Measurements from ENCODE around the gene CRHR2. TPM values are rescaled to one million over a fixed set of nuclear protein-coding genes. Genes with fewer than 3 reads are reported as not detected.

The CRHR2 gene
- total RNA-seq, result not detected in 2 replicates

GRCh38 chr7:30682212-30683083 lies at the start of gene CRHR2:
CRHR2 (minus strand) TSS chr7:30682456; CDS start chr7:30682280, 176 bp downstream.

Other genes starting within 250 kb of the CRHR2 start
- 21.9 and 24.7 TPM in 2 replicates for gene NOD1, start 203.7 kb downstream of the CRHR2 start, total RNA-seq
- 41.5 and 42.1 TPM in 2 replicates for gene GGCT, start 177.6 kb downstream of the CRHR2 start, total RNA-seq
- gene GARS1, start 87.6 kb downstream of the CRHR2 start, total RNA-seq, result 226 and 302 TPM in 2 replicates
- gene INMT, start 69.7 kb upstream of the CRHR2 start, total RNA-seq, result 0.27 and 0.64 TPM in 2 replicates
- gene MINDY4, start 89.0 kb upstream of the CRHR2 start, total RNA-seq, result 3.9 and 5.6 TPM in 2 replicates
- 1.4 and 4.9 TPM in 2 replicates for gene AQP1, start 229.4 kb upstream of the CRHR2 start, total RNA-seq